Endothelial cell of umbilical vein (primary cell): ENCODE data around the gene GPR153. TPM values are rescaled to one million over a fixed set of nuclear protein-coding genes. Genes with fewer than 3 reads are reported as not detected.

Source experiments
- BruUV-seq: library from RNA; stranded (reverse); fragments of 400-500 nt; replicated peaks from 2 replicates; lab custom pipeline; 2021; lab: Mats Ljungman, UMichigan
- CTCF ChIA-PET: fragments of 300-600, 350-600 bp; sonication (Branson Sonifier 250); formaldehyde crosslinking; loops from one replicate; lab custom pipeline; 2021; ENCODE audit warnings: antibody characterized with exemption, inconsistent platforms; lab: Charles Lee
- POLR2A ChIA-PET: fragments of 300-600, 350-600 bp; sonication (Branson Sonifier 250); formaldehyde crosslinking; loops from one replicate; lab custom pipeline; 2021; ENCODE audit warnings: antibody characterized with exemption, inconsistent platforms; lab: Charles Lee
- DNase-seq: peaks from one replicate; pipeline ENCODE4 v3.0.0-alpha.2; 2011; ENCODE audit warnings: low read depth, low spot score
- FAIRE-seq: peaks from 2 replicates; lab custom pipeline; 2011; peaks lifted over from hg19 to GRCh38; lab: Jason Lieb, UNC
- H2AFZ ChIP-seq: 2 replicates; pipeline ENCODE4 v1.6.0; 2012; ENCODE audit warnings: low read depth, low read length, control low read depth, inconsistent platforms
- H3K27ac ChIP-seq: 2 replicates; pipeline ENCODE4 v1.5.1; 2011; ENCODE audit warnings: low read depth, mild to moderate bottlenecking, control low read depth, low read length, moderate library complexity; ENCODE audit not compliant: insufficient read depth
- H3K27me3 ChIP-seq, 2 experiments: 2 replicates each; pipeline versions ENCODE4 v1.6.0 to v1.6.1; 2011; ENCODE audit warnings: low read length in 2 of 2, mixed read lengths in 1 of 2; ENCODE audit not compliant: control insufficient read depth in 2 of 2, insufficient read depth in 2 of 2
- H3K36me3 ChIP-seq, 2 experiments: 2 replicates in 1 of 2; 3 replicates in 1 of 2; pipeline ENCODE4 v1.5.1; 2011; ENCODE audit warnings: low read length in 2 of 2, mild to moderate bottlenecking in 1 of 2, moderate library complexity in 1 of 2; ENCODE audit not compliant: control insufficient read depth in 2 of 2, insufficient read depth in 2 of 2; ENCODE audit errors: extremely low read depth in 1 of 2
- H3K4me1 ChIP-seq: 3 replicates; pipeline ENCODE4 v1.5.1; 2011; ENCODE audit warnings: mild to moderate bottlenecking, low read length; ENCODE audit not compliant: control insufficient read depth, insufficient read depth; ENCODE audit errors: extremely low read depth
- H3K4me2 ChIP-seq: 2 replicates; pipeline ENCODE4 v1.6.1; 2011; ENCODE audit warnings: low read length, control low read depth, mixed read lengths; ENCODE audit not compliant: insufficient read depth
- H3K4me3 ChIP-seq, 3 experiments: fragments of 200-600 bp in 1 of 3; sonication (generic), shearing (Covaris generic) in 1 of 3; replicated peaks in 1 of 3; 2 replicates each; pipeline ENCODE4 v1.5.1; 2011 to 2016; ENCODE audit warnings: control low read depth in 3 of 3, low read length in 3 of 3, mild to moderate bottlenecking in 2 of 3, inconsistent platforms in 1 of 3, low read depth in 1 of 3, moderate library complexity in 1 of 3; ENCODE audit not compliant: insufficient read depth in 1 of 3
- H3K79me2 ChIP-seq: 2 replicates; pipeline ENCODE4 v1.6.0; 2012; ENCODE audit warnings: low read length, inconsistent platforms; ENCODE audit not compliant: control insufficient read depth, insufficient read depth
- H3K9ac ChIP-seq: replicated peaks from 2 replicates; pipeline ENCODE3; 2011; ENCODE audit warnings: low read length, control low read depth; ENCODE audit not compliant: insufficient read depth; ENCODE audit errors: extremely low read depth
- H3K9me1 ChIP-seq: replicated peaks from 3 replicates; pipeline ENCODE4 v1.6.0; 2011; ENCODE audit warnings: mild to moderate bottlenecking, low read length; ENCODE audit not compliant: control insufficient read depth, insufficient read depth; ENCODE audit errors: extremely low read depth
- H3K9me3 ChIP-seq: replicated peaks from 2 replicates; pipeline ENCODE4 v1.5.1; 2012; ENCODE audit warnings: low read length, inconsistent platforms; ENCODE audit not compliant: control insufficient read depth, insufficient read depth
- H4K20me1 ChIP-seq: replicated peaks from 2 replicates; pipeline ENCODE3; 2011; ENCODE audit warnings: mild to moderate bottlenecking, low read length; ENCODE audit not compliant: control insufficient read depth, insufficient read depth; ENCODE audit errors: extremely low read depth
- GATA2 ChIP-seq: IDR thresholded peaks from 2 replicates; pipeline ENCODE4 v1.7.0; 2011; ENCODE audit warnings: low read depth, mild to moderate bottlenecking, moderate library complexity, mixed read lengths, low read length; ENCODE audit not compliant: insufficient read length, insufficient read depth
- JUN ChIP-seq: IDR thresholded peaks from 2 replicates; pipeline ENCODE4 v1.6.1; 2011; ENCODE audit warnings: borderline replicate concordance, low read depth; ENCODE audit not compliant: insufficient read length, insufficient read depth
- POLR2A ChIP-seq: IDR thresholded peaks from 2 replicates; pipeline ENCODE4 v1.6.1; 2012; ENCODE audit warnings: low read depth, mild to moderate bottlenecking, control low read depth, low read length
- dilution Hi-C: fragments of 300-500 bp; cut with MboI; formaldehyde crosslinking; loops from one replicate; pipeline ENCODE4 v1.15.0; 2019; ENCODE audit warnings: low sequenced_read_pairs; ENCODE audit not compliant: extremely low pct_ligation_motif_present
- intact Hi-C: fragments of 100-400 bp; cut with micrococcal nuclease; formaldehyde crosslinking; loops from one replicate; pipeline ENCODE4 v1.10.0; 2022
- polyA plus RNA-seq, 4 experiments: library from polyadenylated mRNA; depleted of rRNA in 3 of 4; stranded (reverse) in 3 of 4; unstranded in 1 of 4; fragments of >200 nt; gene quantifications; 2 replicates each; pipeline versions ENCODE4 v1.2.1 to v1.2.3, GENCODE V29; 2011 to 2012; ENCODE audit warnings: missing spikeins in 1 of 4
- total RNA-seq: library from RNA; stranded (reverse); gene quantifications from 2 replicates; pipeline ENCODE4 v1.2.3, GENCODE V29; 2021
- TF ChIP-seq, protein P1 (sequence below), 2 donors: IDR thresholded peaks; 1 replicate in 1 of 2; 2 replicates in 1 of 2; pipeline ENCODE4 v1.5.1; 2011; ENCODE audit warnings: low read length in 2 of 2, mild to moderate bottlenecking in 2 of 2, moderate library complexity in 2 of 2, control low read depth in 1 of 2, inconsistent platforms in 1 of 2, low read depth in 1 of 2; ENCODE audit not compliant: insufficient read depth in 1 of 2; ENCODE audit errors: extremely low read depth in 1 of 2
- TF ChIP-seq, protein P2 (sequence below): IDR thresholded peaks from 2 replicates; pipeline ENCODE4 v1.6.1; 2011; ENCODE audit not compliant: insufficient read depth, insufficient read length

GPR153 gene
- total and polyA plus RNA-seq, 2 donors (not counting 3 experiments of a cell fraction or from before 2014, with no cell fraction given), result 3.1 to 3.9 TPM

DNA sequence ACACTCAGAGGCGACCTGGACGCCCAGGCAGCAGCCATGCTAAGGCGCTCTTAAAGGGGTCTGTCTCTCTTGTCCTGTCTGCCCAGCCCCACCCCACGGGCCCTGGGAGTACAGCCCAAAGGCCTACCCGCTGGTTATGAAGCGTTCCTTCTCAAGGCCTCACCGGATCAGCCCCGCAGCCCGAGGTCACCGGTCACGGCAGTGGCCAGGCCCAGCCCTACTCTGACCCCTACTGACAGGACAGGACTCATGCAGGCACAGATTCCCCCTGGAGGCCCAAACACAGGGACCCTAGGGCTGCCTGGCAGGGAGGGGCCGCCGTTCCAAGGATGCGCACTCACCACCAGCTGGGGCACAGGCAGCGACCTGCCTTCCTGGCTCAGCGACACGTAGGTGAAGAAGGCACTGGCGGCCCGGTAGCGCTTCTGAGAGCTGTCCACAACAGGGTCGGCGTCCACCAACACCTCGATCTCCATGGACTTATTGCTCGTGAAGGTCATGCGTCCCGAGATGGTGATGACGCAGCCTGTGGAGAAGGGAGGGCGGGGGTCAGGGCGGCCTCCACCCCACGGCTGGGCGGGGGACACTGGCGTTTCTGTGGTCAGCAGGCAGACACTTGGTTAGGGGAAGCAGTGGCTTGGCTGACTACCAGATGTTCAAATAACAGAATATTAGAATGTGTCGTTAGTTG, 20.0 kb upstream of the GPR153 start:
- Histone ChIP-seq H3K4me3 (no peak overlapping the region), H3K4me2 (no peak overlapping the region), H3K4me1 (no peaks in the 10 kb centered on the region), H3K79me2 (no peaks in the 10 kb centered on the region), H3K36me3 (no peaks in the 10 kb centered on the region), H3K27me3 (no peaks in the 10 kb centered on the region), H3K9me3 (no peaks in the 10 kb centered on the region), H2AFZ (no peak overlapping the region), H4K20me1 (no peaks in the 10 kb centered on the region), H3K9me1 (no peaks in the 10 kb centered on the region), H3K27ac (no peak overlapping the region), H3K9ac (no peak overlapping the region)
- TF ChIP-seq, protein P1, sequence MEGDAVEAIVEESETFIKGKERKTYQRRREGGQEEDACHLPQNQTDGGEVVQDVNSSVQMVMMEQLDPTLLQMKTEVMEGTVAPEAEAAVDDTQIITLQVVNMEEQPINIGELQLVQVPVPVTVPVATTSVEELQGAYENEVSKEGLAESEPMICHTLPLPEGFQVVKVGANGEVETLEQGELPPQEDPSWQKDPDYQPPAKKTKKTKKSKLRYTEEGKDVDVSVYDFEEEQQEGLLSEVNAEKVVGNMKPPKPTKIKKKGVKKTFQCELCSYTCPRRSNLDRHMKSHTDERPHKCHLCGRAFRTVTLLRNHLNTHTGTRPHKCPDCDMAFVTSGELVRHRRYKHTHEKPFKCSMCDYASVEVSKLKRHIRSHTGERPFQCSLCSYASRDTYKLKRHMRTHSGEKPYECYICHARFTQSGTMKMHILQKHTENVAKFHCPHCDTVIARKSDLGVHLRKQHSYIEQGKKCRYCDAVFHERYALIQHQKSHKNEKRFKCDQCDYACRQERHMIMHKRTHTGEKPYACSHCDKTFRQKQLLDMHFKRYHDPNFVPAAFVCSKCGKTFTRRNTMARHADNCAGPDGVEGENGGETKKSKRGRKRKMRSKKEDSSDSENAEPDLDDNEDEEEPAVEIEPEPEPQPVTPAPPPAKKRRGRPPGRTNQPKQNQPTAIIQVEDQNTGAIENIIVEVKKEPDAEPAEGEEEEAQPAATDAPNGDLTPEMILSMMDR (IDR thresholded peaks at IDR 0.05; ENCODE audit: extremely low read depth in 1 of 2, insufficient read depth in 1 of 2, low read depth in 1 of 2, low read length in 2 of 2), result peak; percentile 8 to 32
- TF ChIP-seq, protein P2, sequence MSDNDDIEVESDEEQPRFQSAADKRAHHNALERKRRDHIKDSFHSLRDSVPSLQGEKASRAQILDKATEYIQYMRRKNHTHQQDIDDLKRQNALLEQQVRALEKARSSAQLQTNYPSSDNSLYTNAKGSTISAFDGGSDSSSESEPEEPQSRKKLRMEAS, result no peak
- no peak for TF ChIP-seq POLR2A
- TF ChIP-seq JUN, result no peak
- TF ChIP-seq GATA2, result no peak
- DNase-seq (no peak), FAIRE-seq (no peak)
- ChIA-PET POLR2A (no interaction called here), CTCF (interaction anchor here (1.2 kb wide), 1 partner anchor 36 kb away, joined by 3 read pairs; no protein-coding TSS in a partner anchor)
- no TSS peak for BruUV-seq
- intact Hi-C loops, result loop anchor here (1.0 kb wide), 1 partner anchor 35 kb away; no protein-coding TSS in a partner anchor
- dilution Hi-C loops, result no loop called here
